Chondrocyte (in vitro differentiated cells): Measurements from ENCODE around the gene NR5A2. TPM values are rescaled to one million over a fixed set of nuclear protein-coding genes. Genes with fewer than 3 reads are reported as not detected.

Experiments
- DNase-seq: peaks from one replicate; pipeline ENCODE4 v3.0.0; 2021; ENCODE audit warnings: mixed read lengths, low spot score
- H3K27ac Mint-ChIP-seq: one replicate; pipeline ENCODE4 v1.8.0; 2021; ENCODE audit warnings: mild to moderate bottlenecking, moderate library complexity, mixed read lengths; ENCODE audit not compliant: unreplicated experiment
- H3K27me3 Mint-ChIP-seq: 2 replicates; pipeline ENCODE4 v1.8.0; 2021; ENCODE audit warnings: low read depth, mixed read lengths
- H3K36me3 Mint-ChIP-seq: 2 replicates; pipeline ENCODE4 v1.8.0; 2021; ENCODE audit warnings: low read depth, mixed read lengths
- H3K4me1 Mint-ChIP-seq: 2 replicates; pipeline ENCODE4 v1.8.0; 2021; ENCODE audit warnings: low read depth, mild to moderate bottlenecking, mixed read lengths
- H3K4me3 Mint-ChIP-seq: one replicate; pipeline ENCODE4 v1.8.0; 2021; ENCODE audit warnings: mild to moderate bottlenecking, moderate library complexity, mixed read lengths; ENCODE audit not compliant: unreplicated experiment
- H3K9me3 Mint-ChIP-seq: 2 replicates; pipeline ENCODE4 v1.8.0; 2021; ENCODE audit warnings: low read depth, mixed read lengths
- CTCF ChIP-seq: fragments of 200-600 bp; sonication (generic); IDR thresholded peaks from 2 replicates; pipeline ENCODE4 v1.5.0; 2021; ENCODE audit warnings: antibody characterized with exemption, mild to moderate bottlenecking, moderate library complexity
- total RNA-seq: library from RNA; stranded (reverse); gene quantifications from 3 replicates; pipeline ENCODE4 v1.2.1, GENCODE V29; 2021

The NR5A2 gene
- total RNA-seq, 1 donor from 2014 or later: not detected

DNA sequence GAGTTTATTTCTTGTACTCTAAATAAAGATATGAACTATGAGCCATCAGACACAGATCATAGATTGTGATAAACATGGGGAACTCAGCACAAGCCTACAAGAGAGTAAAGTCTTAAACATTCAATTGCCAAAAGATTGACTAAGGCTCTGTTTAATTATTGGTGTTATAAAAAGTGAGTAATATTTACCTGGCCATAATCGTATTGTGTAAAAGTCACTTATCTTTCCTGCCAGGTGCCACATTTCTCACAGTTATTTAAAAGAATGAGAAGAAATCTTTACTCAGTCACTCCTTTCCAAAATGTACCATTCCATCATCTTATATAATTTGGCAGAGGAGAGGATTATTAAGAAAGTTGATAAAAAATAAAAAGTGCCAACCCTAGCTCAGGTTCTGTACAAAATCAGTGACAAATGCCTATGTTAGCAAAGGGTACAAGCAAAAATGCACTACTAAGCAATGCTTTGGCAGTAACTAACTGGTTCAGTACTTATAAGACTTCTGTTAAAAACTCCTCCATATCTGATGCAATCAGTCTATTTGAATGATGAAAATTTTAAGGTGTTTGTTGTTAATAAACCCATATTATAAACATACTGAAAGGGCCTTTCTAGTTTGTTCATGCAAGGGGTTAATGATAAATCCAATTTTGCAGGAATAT, 5.8 kb upstream of the NR5A2 start:
- H3K27ac Mint-ChIP-seq: no peak overlapping the region
- peaks cover 32% of the 10 kb centered on the region for H3K27me3 Mint-ChIP-seq
- no peaks in the 10 kb centered on the region for H3K4me1 Mint-ChIP-seq
- no peaks in the 10 kb centered on the region for H3K9me3 Mint-ChIP-seq
- no peaks in the 10 kb centered on the region for H3K36me3 Mint-ChIP-seq
- DNase-seq: no peak
- H3K4me3 Mint-ChIP-seq: no peak overlapping the region
- TF ChIP-seq CTCF: no peak

- H3K27ac Mint-ChIP-seq: no peak overlapping the region
- no peak overlapping the region for H3K4me3 Mint-ChIP-seq
- TF ChIP-seq CTCF: no peak
- no peaks in the 10 kb centered on the region for H3K4me1 Mint-ChIP-seq
- peaks cover 34% of the 10 kb centered on the region for H3K27me3 Mint-ChIP-seq
- DNase-seq: no peak
- H3K9me3 Mint-ChIP-seq: no peaks in the 10 kb centered on the region
- H3K36me3 Mint-ChIP-seq: no peaks in the 10 kb centered on the region
These were observed 5.2 kb upstream of the NR5A2 start for GRCh38 chr1:200022239-200022804.

- Mint-ChIP-seq H3K27me3 (peaks cover 43% of the 10 kb centered on the region), H3K4me3 (peak overlapping the region; percentile 58), H3K27ac (no peak overlapping the region), H3K9me3 (no peaks in the 10 kb centered on the region), H3K36me3 (no peaks in the 10 kb centered on the region), H3K4me1 (peaks cover 9% of the 10 kb centered on the region)
- DNase-seq: no peak
- TF ChIP-seq CTCF: no peak
These were observed 1.1 kb downstream of the NR5A2 start for GRCh38 chr1:200028586-200029034.

GRCh38 chr1:200029035-200029821, 1.7 kb downstream of the NR5A2 start:
- Mint-ChIP-seq H3K27ac (no peak overlapping the region), H3K36me3 (no peaks in the 10 kb centered on the region), H3K4me1 (peaks cover 9% of the 10 kb centered on the region), H3K9me3 (no peaks in the 10 kb centered on the region), H3K4me3 (peak overlapping the region; percentile 58), H3K27me3 (peaks cover 43% of the 10 kb centered on the region)
- peak; percentile 66 for DNase-seq
- no peak for TF ChIP-seq CTCF

- peaks cover 43% of the 10 kb centered on the region for H3K27me3 Mint-ChIP-seq
- H3K9me3 Mint-ChIP-seq: no peaks in the 10 kb centered on the region
- H3K36me3 Mint-ChIP-seq: no peaks in the 10 kb centered on the region
- H3K27ac Mint-ChIP-seq: no peak overlapping the region
- no peak for TF ChIP-seq CTCF
- H3K4me1 Mint-ChIP-seq: peaks cover 9% of the 10 kb centered on the region
- H3K4me3 Mint-ChIP-seq: peak overlapping the region; percentile 58
- DNase-seq: no peak
These were observed 2.3 kb downstream of the NR5A2 start for GRCh38 chr1:200029822-200030152.
